HG03060 (cell line): Measurements from ENCODE around the gene SNRNP200.
"Not testable (repeated sequence)": the region's sequence is repeated elsewhere in the genome, so short reads cannot be mapped to it uniquely, and the experiment has no call there.

Experiments
- ATAC-seq: cut with Tn5 transposase; IDR thresholded peaks from one replicate; pipeline ENCODE4 v1.9.1; 2021; ENCODE audit warnings: low read depth, moderate number of reproducible peaks; ENCODE audit not compliant: unreplicated experiment

The SNRNP200 gene

GRCh38 chr2:96276787-96277499, 28.4 kb downstream of the SNRNP200 start:
- ATAC-seq = no peak

DNA sequence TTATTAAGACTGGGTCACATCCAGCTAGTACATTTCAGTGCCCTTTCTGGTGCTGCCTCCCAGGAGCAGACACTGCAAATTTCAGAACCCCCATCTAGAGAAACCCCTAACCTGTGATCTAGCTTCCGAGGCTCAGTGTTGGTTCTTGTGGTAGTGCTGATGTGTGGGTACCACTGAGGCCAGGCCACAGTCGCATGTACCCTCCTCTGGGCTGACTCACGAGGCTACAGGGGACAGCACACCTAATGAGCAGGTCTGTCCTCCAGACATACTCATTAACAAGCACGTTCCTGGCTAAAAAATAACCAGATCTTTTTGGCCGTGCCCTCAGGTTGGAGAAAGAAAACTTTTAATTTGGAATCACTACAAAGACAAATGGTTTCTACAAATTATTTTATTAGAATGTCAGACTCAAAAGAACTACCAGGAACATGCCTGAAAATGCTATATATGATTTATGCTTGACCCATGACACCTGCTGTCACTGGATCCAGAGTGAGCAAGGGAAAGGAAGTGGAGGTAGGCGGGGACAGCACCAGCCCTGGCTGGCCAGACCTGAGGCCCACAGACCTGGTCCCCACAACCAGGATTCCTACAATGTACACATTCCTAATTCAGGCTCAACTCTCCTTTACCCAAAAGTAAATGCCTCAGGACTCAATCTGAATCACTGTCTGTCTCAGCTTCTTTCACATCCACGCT, 30.8 kb downstream of the SNRNP200 start:
- no peak for ATAC-seq

DNA sequence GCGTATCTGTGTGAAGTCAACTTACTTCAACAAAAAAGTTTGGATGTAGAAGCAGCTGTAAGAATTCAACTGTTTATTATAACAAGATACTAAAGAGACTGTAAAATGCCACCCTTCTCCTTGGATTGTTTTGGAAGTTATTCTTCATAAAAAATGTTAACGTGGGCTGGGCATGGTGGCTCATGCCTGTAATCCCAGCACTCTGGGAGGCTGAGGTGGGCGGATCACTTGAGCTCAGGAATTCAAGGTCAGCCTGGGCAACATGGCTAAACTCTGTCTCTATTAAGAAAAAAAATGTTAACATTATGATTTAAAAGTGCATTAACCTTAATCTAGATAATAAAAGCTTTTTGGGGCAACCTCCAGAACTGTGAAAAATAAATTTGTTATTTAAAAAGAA, 31.6 kb downstream of the SNRNP200 start:
- no peak for ATAC-seq

GRCh38 chr2:96271995-96272394, 33.4 kb downstream of the SNRNP200 start:
- ATAC-seq = no peak

DNA sequence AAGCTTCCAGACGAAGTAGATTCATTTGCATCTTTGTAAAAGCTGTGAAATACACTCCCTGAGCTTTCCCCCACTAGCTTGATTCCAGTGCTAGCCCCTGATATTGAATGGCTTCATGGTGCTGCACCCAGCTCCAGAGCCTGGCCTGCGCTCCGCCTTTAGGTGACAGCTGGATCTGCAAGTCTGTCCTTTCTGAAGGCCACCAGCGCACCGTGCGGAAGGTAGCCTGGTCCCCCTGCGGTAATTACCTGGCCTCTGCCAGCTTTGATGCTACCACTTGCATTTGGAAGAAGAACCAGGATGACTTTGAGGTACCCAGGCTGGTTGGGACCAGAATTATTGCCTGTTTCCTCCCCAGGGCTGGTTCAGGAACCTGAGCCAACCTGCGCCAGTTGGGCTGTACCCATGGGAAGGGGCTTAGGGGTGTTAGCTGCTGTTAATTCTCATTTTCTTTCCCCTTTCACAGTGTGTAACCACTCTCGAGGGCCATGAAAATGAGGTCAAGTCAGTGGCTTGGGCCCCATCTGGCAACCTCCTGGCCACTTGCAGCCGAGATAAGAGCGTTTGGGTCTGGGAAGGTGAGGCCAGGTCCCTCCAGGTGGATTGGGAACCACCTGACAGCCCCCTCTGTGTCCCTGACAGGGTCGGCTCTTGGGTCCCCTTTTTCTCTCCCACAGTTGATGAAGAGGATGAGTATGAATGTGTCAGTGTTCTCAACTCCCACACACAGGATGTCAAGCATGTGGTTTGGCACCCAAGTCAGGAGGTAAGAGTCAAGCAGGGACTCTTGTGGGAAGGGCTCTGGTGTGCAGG, 38.0 kb downstream of the SNRNP200 start:
- ATAC-seq = no peak

GRCh38 chr2:96265840-96266679, 39.3 kb downstream of the SNRNP200 start, which contains the start of the genes CIAO1 and TMEM127:
Gene CIAO1, plus strand, starts transcription at chr2:96266225. Its CDS starts 126 bp downstream, at chr2:96266351.
Gene TMEM127, minus strand, starts transcription at chr2:96265997. Its CDS starts 616 bp downstream, at chr2:96265381.
- ATAC-seq = peak; percentile 77

DNA sequence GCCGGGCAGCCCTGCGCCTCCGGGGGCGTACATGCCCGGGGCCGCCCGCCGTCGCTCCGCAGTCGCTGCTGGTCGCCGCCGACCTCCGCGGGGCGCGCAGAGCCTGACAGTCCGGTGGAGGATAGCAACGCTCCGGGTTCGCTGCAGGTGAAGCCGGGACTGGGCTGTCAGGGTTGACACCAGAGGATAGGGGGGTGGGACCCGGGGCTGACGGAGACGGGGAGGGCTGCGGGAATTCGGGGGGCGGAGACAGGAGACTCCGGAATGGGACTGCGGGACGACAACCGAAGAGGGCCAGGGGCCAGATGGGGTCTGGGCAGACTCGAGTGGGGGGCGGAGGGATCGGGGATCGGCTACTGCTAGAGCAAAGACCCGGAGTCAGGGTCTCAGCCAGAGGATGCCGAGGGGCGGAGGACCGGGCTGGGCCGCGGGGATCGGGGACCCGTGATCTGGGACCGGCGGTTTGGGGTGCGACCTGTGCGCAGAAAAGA, 40.0 kb downstream of the SNRNP200 start:
- ATAC-seq = peak; percentile 3

DNA sequence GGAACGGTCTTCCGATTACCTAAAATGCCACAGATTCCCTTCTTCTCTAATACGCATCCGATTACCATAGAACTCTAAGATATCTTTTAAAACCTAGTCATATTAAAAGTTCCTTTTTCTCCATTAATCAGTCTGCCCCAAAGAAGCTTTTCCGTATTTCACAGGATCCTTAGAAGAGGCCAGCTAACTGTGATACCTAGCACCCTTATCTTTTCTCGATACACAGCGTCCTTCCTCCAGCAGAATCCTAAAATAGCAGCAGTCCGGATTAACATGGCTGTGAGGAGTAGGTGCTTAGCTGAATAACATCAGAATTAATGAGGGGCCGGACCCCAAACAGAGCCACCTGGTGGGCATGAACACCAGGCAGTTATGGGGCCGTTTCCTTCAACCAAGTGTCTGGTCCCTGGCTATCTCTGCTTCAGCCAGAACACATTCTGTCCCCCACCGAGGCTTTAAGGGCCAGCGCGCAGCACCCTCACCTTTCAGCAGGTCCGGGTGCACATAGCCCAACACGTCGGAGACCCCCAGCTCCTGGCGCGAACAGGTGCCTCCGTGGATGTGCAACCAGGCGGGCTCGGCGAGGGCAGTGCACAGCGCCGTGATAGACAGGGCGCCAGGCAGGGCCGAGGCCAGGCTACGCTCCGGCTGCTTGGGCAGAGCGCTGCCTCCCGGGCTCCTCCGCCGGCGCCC, 40.5 kb downstream of the SNRNP200 start:
- no peak for ATAC-seq

- ATAC-seq = no peak
These were observed 41.3 kb downstream of the SNRNP200 start for GRCh38 chr2:96264086-96264485.

GRCh38 chr2:96262306-96262705, 43.0 kb downstream of the SNRNP200 start:
- no peak for ATAC-seq

GRCh38 chr2:96261328-96262003, 43.9 kb downstream of the SNRNP200 start:
- no peak for ATAC-seq

- ATAC-seq = no peak
These were observed 44.7 kb downstream of the SNRNP200 start for GRCh38 chr2:96260387-96261260.

DNA sequence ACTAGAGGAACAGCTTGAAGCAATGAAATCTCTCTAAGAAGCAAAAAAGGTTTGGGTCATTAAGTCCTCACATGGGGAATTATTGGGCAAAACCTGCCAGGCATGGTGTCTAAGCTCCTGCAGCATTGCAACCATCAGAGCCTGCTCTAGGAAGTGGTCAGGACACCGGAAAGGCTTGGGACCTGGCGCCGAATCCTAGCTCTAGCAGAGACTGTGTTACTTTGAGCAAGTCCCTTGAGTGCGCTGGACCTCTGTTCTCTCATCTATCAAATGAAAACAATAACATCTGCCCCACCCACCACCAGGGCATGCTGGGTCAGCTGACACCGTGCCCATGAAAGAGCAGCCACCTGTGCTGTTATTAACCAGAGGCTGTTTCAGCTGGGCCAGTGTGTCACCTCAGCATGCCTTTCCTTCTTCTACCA, 45.8 kb downstream of the SNRNP200 start:
- no peak for ATAC-seq

- ATAC-seq = no peak
These were observed 47.0 kb downstream of the SNRNP200 start for GRCh38 chr2:96258166-96259022.

GRCh38 chr2:96257744-96258143, 47.6 kb downstream of the SNRNP200 start:
- not testable (repeated sequence) for ATAC-seq

GRCh38 chr2:96256611-96257113, 48.7 kb downstream of the SNRNP200 start:
- no peak for ATAC-seq

GRCh38 chr2:96254571-96254970, 50.8 kb downstream of the SNRNP200 start:
- ATAC-seq = no peak
